NAMALWA (cell line): ENCODE data around the gene WFDC2.
"Not testable (repeated sequence)": the region's sequence is repeated elsewhere in the genome, so short reads cannot be mapped to it uniquely, and the experiment has no call there.

Experiments used
- DNase-seq: peaks from one replicate; pipeline ENCODE4 v3.0.0-alpha.2; 2015; ENCODE audit warnings: low spot score

Gene WFDC2

DNA sequence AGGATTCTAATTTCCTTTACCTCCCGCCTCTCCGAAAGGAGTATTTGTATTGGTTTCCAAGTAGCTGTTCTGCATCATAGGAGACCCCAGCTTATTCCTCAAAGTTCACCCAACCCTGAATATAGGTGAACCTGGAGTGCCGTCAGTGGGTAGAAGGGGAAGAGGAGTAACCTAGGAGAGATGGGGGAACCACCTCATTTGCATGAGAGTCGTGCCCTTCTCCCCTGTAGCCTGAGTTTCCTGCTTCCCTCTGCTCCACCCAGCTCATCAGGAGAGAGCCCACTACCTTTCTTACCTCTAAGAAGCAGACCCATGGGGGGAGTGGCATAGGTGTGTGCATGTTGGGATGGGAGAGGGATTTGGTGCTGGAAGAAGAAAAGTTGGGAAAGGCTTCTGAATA, 17.3 kb upstream of the WFDC2 start:
- DNase-seq = no peak

DNA sequence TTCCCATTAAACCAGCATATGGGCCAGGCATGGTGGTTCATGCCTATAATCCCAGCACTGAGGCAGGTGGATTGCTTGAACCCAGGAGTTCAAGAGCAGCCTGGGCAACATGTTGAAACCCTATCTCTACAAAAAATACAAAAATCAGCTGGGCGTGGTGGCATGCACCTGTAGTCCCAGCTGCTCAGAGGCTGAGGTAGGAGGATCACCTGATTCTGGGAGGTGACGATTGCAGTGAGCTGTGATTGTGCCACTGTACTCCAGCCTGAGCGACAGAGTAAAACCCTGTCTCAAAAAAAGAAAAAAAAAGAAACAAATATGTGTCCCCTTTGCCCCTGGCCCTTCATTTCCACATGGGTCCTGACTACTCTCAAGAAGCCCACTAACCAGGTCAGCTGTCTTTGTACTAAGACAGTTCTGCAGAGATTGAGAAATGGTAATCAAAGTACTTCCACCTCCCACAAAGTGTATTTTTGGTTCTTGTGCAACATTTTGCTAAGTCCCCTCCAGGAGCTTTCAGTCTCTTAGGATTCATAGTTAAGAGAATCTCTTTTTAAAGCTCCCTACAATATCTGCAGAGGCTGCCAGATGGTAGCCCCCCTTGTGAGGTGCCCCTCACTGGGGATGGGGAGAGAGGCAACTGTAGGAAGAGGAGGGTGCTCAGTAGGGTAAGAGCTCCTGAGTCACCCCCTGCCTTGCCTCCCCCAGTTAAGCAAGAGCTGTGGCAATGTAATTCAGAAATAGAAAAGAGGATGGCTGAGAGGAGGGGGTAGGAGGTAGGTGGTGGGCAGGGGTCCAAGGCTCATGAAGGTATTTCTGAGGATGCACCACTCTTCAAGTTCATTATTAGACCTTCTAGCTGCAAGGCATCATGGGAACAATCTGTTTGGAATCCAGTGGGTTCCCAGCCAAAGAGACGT, 16.5 kb upstream of the WFDC2 start:
- no peak for DNase-seq

DNA sequence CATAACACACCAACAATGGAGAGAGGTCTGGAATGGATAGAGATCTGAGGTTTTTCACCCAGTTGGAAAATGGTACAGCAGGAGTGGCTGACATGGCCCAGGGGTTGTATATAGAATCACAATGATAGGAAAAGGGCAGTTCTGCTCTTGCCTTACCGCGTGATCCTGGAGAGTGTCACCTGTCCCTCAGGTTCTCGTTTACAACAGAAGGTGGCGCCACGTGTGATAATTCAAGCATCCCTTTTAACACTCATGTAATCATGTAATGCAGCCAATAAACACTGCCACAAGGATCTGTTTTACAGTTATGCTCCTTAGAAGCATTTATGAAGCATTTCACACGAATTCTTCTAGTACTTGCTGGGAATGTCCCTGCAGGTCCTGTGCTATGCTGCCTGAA, 12.9 kb upstream of the WFDC2 start:
- DNase-seq = peak; percentile 68

- no peak for DNase-seq
Measured at GRCh38 chr20:45459606-45460005, 9.9 kb upstream of the WFDC2 start.

DNA sequence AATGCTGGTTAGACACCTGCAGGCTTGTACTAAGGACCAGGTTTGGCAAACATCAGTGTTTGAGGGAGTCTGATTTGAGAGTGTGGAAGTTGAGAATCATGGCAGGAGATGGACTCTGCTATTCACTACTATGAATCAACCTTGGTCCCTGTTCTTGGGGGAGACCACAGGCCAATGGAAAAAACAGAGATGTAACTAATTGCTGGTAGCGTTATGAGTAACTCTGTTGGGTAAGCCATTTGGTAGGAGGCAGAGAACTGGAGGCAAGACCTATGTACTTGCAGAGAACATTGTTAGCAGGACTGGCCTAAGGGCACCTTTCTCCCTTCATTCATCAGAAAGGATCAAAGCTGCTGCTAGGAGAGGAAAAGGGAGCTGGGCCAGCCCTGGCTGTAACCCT, 8.3 kb upstream of the WFDC2 start:
- DNase-seq = no peak

DNA sequence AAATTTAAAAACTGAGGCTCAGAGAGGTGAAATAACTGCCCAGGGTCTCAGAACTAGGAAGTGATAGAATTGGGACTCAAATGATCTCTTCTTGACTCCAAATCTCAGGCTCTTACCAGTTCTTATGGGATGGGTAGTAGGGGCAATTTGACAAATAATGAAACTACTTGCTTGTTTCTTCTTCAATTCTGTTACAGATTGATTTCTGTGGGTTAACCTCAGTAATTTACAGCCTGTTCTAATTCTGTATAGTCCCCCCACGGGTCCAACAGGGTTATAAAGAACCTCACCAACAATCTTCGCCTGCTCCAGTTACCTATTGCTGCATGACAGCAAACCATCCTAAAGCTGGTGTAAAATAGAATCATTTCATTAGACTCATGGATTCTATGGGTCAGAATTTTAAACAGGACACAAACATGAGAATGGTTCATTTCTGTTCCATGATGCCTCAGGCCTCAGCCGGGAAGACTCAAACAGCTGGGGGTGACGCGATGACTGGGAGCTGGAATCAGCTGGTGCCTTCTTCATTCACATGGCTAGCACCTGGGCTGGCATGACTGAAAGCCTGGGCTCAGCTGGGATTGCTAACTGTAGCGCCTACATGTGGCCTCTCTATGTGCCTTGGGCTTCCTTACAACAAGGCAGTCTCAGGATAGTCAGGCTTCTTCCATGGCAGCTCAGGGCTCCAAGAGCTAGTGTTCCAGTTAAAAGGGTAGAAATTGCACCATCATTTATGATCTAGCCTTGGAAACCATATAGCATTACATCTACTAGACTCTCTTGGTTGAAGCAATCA, 6.6 kb upstream of the WFDC2 start:
- no peak for DNase-seq

DNA sequence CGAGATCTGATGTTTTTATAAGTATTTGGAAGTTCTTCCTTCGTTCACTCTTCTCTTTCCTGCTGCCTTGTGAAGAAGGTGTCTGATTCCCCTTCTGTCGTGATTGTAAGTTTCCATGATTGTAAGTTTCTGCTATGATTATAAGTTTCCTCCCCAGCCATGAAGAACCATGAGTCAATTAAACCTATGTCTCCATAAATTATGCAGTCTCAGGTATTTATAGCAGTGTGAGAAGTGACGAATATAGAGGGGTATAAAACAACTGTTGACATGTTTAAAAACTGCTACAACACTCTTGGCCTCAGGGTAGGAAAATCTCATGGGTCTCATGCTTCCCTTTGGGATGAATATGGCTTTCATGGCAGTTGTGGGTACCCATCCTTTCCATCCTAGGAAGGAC, 5.8 kb upstream of the WFDC2 start:
- DNase-seq = no peak

GRCh38 chr20:45465491-45466266, 3.9 kb upstream of the WFDC2 start:
- DNase-seq = no peak

- no peak for DNase-seq
Measured at GRCh38 chr20:45467172-45467571, 2.4 kb upstream of the WFDC2 start.

GRCh38 chr20:45467861-45468260, 1.7 kb upstream of the WFDC2 start:
- no peak for DNase-seq

DNA sequence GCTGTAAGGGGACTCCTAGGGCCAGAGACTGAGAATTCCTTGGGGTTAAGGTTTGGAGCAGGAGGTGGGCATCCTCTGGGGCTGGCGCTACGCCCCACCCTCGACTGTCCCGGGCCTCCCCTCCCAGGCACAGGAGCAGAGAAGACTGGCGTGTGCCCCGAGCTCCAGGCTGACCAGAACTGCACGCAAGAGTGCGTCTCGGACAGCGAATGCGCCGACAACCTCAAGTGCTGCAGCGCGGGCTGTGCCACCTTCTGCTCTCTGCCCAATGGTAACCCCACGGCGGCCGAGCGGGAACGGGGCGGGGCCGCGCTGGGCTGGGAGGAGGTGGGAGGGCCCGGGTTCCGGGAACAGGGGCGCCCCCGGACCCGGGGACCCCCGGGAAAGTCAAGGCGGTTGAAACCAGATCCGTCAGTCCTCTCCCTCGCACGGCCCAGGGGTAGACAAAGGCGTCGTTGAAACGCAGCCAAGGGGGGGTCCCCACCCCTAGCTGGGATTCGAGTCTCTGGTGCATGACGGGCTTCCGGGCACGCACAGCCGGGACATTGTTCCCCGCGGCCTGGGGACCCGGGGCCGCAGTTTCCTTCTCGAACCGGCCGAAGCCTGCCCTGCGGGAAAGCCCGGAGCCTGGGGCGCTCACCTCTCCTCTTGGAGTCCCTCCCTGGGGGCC, 844 bp downstream of the WFDC2 start:
- no peak for DNase-seq

GRCh38 chr20:45470937-45471336, 1.4 kb downstream of the WFDC2 start:
- DNase-seq = no peak

- DNase-seq = not testable (repeated sequence)
Measured at GRCh38 chr20:45472286-45472685, 2.7 kb downstream of the WFDC2 start.

- DNase-seq = not testable (repeated sequence)
Measured at GRCh38 chr20:45477530-45478148, 8.1 kb downstream of the WFDC2 start.

DNA sequence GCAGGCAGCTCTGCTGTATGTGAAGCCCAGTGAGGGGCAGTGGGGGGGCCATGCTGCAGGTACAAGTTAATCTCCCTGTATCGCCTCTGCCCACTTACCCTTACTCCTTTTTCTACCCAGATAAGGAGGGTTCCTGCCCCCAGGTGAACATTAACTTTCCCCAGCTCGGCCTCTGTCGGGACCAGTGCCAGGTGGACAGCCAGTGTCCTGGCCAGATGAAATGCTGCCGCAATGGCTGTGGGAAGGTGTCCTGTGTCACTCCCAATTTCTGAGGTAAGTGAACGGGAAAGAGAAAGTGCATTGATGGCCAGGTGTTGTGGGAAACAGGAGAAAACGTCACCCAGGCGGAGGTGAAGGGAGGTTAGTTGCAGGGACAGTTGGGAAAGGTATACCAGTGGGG, 10.3 kb downstream of the WFDC2 start:
- no peak for DNase-seq

DNA sequence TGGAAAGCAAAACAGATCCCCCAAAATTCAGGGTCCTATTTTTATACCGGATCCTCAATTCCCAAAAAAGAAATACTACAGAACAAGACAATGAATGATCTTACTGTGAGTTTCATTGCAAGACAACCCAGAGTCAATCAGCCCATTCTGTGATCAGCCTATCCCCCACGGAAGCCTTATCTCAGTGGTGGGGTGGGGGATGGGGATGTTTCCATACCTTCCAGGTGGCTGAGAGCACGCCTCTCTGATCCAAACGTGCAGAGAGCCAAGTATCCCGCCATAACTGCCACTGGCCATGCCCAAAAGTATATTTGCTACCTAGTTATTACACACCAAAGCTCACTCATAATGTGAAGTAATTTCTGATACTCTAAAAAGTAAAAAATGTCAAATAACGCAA, 15.1 kb downstream of the WFDC2 start:
- DNase-seq = no peak

GRCh38 chr20:45485388-45485787, 15.8 kb downstream of the WFDC2 start:
- DNase-seq = no peak

GRCh38 chr20:45487231-45487635, 17.7 kb downstream of the WFDC2 start:
- DNase-seq = peak; percentile 20

- no peak for DNase-seq
Measured at GRCh38 chr20:45489083-45489531, 19.6 kb downstream of the WFDC2 start.

DNA sequence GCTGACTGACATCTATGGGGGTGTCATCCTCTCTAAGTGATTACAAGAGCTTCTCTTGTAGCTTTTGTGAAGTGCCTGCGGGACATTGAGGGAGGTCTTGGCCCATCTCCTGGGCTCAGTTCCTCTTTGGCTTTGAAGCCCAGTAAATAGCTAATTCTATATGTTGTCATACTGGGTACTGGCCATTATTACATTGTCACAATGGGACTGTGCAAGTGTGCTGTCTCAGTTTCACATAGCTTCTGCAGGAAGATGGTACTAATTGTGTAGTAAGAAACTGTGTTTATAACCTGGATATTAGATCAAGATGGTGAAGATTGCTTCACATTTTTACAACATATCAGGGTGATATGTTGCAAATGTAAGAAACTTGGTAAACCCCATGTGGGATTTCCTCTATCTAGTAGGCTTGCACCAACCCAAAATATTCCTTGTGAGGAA, 26.0 kb downstream of the WFDC2 start:
- DNase-seq = no peak

- no peak for DNase-seq
Measured at GRCh38 chr20:45496166-45496565, 26.6 kb downstream of the WFDC2 start.
